GM10266 (cell line): ENCODE data around the gene CYP26B1.

Source experiments
- DNase-seq: peaks from one replicate; pipeline ENCODE4 v3.0.0; 2012; ENCODE audit errors: extremely low spot score
- TF ChIP-seq, protein P1 (sequence below): IDR thresholded peaks from 2 replicates; pipeline ENCODE4 v1.5.1; 2012; ENCODE audit warnings: mild to moderate bottlenecking, low read depth; ENCODE audit not compliant: control insufficient read depth, insufficient read depth; ENCODE audit errors: missing control alignments

The CYP26B1 gene

GRCh38 chr2:72113847-72114692 lies 33.6 kb downstream of the CYP26B1 start:
- no peak for DNase-seq
- TF ChIP-seq, protein P1, sequence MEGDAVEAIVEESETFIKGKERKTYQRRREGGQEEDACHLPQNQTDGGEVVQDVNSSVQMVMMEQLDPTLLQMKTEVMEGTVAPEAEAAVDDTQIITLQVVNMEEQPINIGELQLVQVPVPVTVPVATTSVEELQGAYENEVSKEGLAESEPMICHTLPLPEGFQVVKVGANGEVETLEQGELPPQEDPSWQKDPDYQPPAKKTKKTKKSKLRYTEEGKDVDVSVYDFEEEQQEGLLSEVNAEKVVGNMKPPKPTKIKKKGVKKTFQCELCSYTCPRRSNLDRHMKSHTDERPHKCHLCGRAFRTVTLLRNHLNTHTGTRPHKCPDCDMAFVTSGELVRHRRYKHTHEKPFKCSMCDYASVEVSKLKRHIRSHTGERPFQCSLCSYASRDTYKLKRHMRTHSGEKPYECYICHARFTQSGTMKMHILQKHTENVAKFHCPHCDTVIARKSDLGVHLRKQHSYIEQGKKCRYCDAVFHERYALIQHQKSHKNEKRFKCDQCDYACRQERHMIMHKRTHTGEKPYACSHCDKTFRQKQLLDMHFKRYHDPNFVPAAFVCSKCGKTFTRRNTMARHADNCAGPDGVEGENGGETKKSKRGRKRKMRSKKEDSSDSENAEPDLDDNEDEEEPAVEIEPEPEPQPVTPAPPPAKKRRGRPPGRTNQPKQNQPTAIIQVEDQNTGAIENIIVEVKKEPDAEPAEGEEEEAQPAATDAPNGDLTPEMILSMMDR = no peak

- DNase-seq = no peak
- TF ChIP-seq, protein P1 = no peak
These were observed 34.4 kb downstream of the CYP26B1 start for GRCh38 chr2:72112981-72113846.

DNA sequence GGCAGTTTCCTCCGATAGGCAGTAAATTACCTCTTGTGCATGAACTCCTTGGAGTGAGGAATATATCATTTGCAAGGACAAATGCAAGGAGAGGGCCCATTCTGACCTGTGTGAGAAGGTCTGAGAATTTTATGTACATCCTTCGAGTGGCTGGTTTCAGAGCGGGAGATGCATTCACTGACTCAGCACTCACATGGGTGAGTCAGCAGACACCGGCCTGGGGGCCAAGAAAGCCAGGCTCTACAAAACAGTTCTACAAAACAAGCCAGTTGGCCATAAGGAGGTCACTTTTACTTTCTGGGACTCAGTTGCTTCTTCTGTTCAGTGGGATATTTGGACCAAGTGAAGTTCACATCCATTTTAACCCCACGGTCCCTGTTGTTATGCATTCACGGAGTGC lies 35.3 kb downstream of the CYP26B1 start:
- DNase-seq = no peak

DNA sequence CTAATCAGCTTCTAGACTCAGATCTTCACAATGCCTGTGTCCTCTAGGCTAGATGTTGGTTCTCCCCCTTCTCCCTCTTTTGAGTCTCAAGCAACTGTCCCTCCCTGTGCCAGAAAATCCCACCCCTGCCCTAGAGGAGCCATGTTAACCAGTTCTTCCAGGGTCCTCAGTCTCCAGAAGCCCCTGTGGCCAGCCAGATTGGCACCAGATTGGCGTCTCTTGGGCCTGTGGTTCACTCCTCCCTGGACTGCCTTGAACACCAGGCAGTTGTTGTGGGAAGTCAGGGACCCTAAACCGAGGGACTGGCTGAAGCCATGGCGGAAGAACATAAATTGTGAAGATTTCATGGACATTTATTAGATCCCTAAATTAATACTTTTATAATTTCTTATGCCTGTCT lies 36.6 kb downstream of the CYP26B1 start:
- TF ChIP-seq, protein P1 = no peak
- no peak for DNase-seq

More for the DNA sequence above, 35.3 kb downstream of the CYP26B1 start:
- TF ChIP-seq, protein P1 = no peak

GRCh38 chr2:72109904-72110303 lies 37.8 kb downstream of the CYP26B1 start:
- no peak for DNase-seq
- TF ChIP-seq, protein P1 = no peak

DNA sequence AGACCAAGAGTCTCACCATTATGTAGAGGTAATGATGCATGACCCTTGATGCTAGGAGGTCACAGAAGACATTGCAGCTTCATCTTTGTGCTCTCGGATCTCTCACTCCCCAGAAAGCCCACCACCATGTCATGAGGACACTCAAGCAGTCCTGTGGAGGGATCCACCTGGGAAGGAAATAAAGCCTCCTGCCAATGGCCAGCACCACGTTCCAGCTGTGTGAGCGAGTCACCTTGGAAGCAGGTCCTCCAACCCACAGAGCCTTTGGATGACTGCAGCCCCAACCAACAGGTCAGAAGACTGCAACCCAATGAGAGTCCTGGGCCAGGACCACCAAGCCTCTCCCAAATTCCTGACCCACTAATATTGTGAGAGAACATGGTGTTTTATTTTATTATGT lies 38.4 kb downstream of the CYP26B1 start:
- TF ChIP-seq, protein P1 = no peak
- DNase-seq = no peak

- TF ChIP-seq, protein P1 = no peak
- no peak for DNase-seq
These were observed 39.5 kb downstream of the CYP26B1 start for GRCh38 chr2:72108121-72108520.
